Thyroid gland (tissue), 4 donors: ENCODE measurements around the gene CCR5AS.

Experiments
- POLR2A ChIP-seq, 2 donors: fragments of 450-650 bp; IDR thresholded peaks; one replicate each; pipeline ENCODE4 v1.6.1; 2017; ENCODE audit warnings: antibody characterized with exemption in 2 of 2, mild to moderate bottlenecking in 2 of 2, moderate library complexity in 1 of 2
- TF ChIP-seq, protein P1 (sequence below), 6 experiments: fragments of 200-600 bp in 3 of 6; fragments of 450-650 bp in 3 of 6; sonication (generic) in 3 of 6; IDR thresholded peaks; one replicate each; pipeline ENCODE4 v1.5.1; 2016 to 2019; ENCODE audit warnings: antibody characterized with exemption in 6 of 6, mild to moderate bottlenecking in 2 of 6, inconsistent platforms in 1 of 6, moderate library complexity in 1 of 6

DNA sequence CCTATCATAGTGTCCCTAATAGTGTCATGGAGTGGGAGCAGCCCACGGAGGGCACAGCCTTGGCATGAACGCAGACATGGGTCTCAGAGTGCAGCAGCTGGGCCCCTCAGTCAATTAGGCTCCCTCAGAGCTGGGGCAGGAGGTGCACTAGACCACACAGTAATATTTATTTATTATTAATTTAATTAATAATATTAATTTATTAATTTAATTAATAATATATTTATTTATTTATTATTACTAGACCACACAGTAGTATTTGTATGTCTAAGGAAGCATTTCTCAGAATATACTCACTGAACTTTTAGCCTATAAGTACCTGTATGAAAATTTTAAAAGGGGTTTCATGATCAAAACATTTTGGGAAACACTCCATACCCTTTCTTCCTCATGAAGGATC is 5.3 kb downstream of the CCR5AS start:
- TF ChIP-seq, protein P1, sequence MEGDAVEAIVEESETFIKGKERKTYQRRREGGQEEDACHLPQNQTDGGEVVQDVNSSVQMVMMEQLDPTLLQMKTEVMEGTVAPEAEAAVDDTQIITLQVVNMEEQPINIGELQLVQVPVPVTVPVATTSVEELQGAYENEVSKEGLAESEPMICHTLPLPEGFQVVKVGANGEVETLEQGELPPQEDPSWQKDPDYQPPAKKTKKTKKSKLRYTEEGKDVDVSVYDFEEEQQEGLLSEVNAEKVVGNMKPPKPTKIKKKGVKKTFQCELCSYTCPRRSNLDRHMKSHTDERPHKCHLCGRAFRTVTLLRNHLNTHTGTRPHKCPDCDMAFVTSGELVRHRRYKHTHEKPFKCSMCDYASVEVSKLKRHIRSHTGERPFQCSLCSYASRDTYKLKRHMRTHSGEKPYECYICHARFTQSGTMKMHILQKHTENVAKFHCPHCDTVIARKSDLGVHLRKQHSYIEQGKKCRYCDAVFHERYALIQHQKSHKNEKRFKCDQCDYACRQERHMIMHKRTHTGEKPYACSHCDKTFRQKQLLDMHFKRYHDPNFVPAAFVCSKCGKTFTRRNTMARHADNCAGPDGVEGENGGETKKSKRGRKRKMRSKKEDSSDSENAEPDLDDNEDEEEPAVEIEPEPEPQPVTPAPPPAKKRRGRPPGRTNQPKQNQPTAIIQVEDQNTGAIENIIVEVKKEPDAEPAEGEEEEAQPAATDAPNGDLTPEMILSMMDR (IDR thresholded peaks at IDR 0.05): no peak
- no peak for TF ChIP-seq POLR2A (IDR thresholded peaks at IDR 0.05)
